Central memory CD4-positive, alpha-beta T cell (primary cell): ENCODE measurements around the gene MGRN1.

ENCODE experiments used
- DNase-seq: peaks from one replicate; pipeline ENCODE4 v3.0.0; 2022

The MGRN1 gene

DNA sequence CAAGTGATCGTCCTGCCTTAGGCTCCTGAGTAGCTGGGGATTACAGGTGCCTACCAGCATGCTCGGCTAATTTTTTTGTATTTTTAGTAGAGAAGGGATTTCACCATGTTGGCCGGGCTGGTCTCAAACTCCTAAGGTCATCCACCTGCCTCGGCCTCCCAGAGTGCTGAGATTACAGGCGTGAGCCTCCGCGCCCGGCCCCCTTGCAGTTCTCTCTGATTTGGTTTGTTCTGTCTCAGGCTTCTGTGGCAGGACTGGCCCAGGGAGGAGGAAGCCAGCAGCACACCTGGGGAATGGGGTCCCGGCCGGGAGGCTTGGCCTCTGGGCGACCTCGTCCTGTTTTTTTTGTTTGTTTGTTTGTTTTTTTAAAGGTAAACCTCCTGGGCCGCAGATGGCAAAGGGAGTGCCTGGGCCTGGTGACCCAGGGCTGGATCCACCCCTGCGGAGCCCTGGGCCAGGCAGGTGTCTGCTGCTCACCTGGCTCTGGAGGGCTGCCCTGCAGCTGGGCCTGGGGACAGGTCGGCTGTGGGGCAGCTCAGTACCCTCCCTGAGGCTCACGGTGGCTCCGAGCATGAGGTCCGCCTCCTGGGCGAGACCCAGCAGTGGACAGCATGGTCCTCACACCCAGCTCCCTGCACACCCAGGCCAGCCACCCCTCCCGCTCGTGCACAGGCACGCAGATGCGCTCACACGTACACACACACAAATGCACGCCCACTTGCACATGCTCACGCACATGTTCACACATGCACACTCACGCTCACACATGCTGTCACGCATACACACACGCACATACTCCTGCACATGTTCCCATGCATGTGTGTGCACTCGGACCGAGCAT is 65.5 kb downstream of the MGRN1 start:
- no peak for DNase-seq

GRCh38 chr16:4690946-4691665 is 66.5 kb downstream of the MGRN1 start:
- no peak for DNase-seq

GRCh38 chr16:4691666-4692412 is 67.2 kb downstream of the MGRN1 start:
- DNase-seq, result no peak

DNA sequence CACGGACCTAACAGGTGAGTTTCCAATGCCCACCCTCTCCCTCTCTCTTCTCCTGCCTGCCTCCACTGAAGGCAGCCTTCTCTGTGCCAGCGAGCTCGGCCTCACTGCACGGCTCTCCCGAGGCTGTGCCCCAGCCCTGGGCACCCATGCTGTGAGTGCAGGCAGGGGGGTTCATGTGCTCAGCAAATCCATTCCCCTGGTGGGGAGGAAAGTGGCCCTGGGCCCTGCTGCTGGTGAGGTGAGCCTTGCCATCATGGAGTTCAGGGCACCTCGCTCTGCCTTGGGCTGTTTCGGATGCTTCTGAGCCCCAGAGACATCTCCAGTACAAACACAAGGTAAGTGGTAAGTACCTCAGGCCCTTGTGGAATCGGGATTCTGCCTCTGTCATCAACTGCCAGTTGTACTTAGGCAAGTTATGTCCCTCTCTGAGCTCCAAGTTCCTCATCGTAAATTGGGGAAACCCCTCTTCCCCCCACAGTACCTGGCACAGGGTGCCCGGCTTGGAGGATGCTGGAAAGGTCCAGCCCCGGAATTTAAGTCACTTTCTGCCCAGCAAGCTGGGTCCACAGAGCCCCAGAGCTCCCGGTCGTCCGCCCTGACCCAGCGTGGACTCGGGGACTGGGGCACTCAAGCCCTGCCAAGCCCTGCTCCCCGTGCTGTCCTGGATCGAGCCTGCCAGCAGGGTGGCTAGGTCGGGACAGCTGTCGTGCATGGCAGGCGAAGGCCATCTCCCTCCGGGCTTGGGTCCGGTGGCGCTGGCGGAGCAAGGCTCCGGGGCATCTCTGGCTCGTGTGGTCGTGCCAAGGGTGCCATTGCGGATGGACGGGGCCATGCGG is 68.1 kb downstream of the MGRN1 start:
- no peak for DNase-seq

- DNase-seq, result peak; percentile 98
Measured at GRCh38 chr16:4693296-4693955, 68.8 kb downstream of the MGRN1 start, which contains the start of gene NUDT16L1. Gene NUDT16L1 (plus strand): TSS chr16:4693562. CDS start chr16:4693727, 165 bp downstream.

DNA sequence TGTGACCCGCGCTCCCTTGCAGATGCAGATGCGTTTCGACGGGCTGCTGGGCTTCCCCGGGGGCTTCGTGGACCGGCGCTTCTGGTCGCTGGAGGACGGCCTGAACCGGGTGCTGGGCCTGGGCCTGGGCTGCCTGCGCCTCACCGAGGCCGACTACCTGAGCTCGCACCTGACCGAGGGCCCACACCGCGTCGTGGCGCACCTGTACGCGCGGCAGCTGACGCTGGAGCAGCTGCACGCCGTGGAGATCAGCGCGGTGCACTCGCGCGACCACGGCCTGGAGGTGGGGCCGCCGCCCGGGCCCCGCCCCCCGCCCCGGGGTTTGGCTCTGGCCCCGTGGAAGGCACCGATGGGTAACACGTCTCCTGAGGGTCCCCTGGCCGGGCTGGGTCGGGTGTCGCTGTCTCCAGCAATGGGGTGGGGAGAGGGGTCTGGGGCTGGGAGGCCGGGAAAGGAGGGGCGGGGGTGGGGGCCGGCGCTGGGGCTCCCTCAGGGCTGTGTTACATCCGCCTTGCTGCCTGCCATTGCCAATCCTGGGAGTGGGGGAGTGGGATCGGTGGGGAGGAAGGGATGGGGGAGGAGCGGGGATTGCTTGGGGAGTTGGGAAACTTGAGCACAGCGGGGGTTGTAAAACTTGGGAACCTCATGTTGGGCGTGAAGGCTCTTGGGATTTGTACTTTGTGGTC is 69.5 kb downstream of the MGRN1 start:
- peak; percentile 50 for DNase-seq

DNA sequence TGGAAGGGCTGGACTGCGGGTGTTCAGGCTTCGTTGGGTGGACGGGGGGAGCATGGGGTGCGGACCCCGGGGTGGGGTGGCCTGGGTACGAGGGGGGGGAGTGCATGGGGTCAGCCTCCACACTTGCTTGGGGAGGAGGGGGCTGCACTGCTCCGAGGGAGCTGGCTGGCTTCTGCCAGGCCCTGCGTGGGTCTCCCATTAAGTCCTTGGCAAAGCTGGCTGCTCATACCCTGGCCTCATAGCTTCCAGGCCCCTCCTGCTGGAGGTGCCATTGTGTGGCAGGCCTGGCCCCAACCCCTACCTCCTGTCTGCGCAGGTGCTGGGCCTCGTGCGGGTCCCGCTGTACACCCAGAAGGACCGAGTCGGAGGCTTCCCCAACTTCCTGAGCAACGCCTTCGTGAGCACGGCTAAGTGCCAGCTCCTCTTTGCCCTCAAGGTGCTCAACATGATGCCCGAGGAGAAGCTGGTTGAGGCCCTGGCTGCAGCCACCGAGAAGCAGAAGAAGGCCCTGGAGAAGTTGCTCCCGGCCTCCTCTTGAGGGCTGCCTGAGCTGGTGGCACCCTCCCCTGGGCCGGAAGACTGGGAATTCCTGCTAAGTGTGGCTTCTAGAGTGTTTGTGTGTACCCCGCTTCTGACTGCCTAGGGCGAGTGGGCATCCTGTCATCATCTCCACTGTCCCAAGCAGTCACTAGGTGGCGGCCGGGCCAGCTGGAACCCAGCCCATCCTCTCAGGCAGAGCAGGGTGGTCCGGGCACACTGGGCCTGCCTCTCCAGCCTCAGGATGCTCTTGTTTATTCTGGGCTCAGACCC is 70.2 kb downstream of the MGRN1 start:
- no peak for DNase-seq

DNA sequence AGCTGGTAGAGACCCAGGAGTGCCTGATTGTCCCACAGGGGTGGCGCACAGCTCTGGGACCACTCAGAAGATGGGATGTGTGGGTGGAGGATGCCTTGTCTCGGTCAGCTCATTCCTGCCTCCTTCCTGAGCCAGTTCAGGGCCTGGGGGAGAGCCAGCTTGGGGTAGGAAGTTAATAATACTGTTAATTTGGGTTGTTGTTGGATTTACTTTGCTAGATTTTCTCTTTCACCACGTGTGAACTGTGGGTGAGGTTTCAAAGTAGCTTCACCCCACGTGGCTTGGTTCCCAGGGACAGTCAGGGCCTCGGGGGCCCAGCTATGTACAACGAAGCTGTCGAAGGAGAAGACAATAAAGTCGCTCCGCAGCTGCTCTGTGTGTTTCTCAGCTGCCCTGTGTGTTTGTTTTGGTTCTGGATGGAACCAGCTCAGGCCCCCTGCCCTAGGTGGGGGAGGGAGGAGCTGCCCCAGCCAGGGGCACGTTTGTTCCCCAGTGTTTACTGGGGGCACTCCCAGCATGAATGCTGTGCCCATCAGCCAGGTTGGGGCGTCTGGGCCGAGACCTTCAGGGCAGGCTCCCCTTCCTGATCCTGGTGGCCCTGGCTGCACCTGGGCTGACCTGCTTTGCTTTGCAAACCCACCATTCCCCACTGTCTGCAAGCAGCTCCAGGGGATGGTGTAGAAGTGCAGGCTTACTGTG is 71.0 kb downstream of the MGRN1 start:
- DNase-seq, result no peak

DNA sequence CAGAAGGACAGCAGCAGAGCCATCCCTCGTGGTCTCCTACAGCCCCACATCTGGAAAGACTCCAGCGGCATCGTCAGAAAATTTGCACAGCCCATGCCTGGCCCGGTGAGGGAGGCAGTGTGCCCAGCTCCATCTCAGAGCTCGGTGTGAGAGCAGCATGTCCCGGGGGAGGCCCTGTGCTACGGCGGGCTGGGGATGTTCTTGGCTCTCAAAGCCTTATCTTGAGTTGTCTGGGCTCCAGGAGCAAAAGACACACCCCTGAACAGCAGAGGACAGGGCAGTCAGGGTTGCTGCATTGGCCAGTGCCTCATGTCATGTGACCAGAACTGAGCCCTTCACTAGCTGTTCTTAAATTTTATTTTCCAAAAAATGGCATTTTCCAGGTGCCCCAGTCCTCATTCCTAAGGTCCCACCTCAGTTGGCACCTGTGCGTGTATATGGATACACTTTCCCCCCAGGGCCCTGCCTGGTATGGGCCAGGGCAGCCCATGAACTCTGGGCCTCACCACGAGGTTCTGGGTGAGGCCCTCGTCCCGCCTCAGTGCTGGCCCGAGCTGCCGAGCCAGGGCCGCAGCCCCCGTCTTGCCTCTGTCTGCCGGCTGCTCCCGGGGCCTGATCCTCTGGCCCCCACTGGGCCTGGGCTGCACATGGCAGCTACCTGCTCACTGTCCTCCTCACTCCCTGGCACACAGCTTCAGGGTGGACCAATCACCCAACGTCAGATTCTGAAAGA is 71.7 kb downstream of the MGRN1 start:
- DNase-seq, result no peak

DNA sequence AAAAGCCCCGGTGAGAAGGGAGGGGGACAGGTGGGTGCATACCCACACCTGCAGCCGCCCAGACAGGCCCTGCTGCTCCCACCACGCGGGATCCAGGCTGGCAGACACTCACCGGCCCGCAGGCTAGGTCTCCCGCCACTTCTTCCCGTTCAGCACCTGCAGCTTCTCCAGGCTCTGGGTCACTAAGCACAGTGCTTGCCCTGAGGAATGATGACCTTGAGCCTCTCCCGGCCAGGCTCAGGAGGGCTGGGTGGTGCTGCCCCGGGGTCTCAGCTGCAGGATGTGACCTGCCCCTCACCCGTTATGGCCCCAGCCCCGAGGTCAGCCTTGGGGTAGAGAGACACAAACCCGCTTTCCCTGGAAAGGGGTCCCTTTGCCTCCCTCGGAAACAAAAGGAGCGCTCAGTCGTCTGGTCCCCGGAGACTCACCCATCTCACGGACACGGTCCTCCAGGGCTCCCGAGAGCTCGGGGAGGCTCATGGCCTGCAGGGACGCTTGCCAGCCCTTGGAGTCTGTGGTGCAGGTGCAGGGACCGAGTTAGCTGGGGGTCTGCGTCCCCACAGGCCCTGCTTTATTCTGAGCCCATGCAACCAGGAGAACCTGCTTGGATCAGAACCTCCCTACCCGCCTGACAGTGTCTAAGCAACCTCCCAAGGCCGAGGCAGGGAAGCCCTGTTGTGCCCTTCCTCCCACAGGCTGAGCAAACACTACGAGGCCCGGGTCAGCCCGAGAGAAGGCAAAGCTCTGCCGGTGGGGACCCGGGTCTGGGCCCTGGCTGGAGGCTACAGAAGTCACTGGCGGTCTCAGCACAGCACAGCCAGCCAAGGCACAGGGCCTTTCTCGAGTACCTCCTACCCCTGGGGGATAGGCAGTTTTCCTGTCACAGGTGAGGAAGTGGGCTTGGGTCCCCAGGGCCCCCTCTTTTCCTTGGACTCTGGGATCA is 72.5 kb downstream of the MGRN1 start:
- no peak for DNase-seq

DNA sequence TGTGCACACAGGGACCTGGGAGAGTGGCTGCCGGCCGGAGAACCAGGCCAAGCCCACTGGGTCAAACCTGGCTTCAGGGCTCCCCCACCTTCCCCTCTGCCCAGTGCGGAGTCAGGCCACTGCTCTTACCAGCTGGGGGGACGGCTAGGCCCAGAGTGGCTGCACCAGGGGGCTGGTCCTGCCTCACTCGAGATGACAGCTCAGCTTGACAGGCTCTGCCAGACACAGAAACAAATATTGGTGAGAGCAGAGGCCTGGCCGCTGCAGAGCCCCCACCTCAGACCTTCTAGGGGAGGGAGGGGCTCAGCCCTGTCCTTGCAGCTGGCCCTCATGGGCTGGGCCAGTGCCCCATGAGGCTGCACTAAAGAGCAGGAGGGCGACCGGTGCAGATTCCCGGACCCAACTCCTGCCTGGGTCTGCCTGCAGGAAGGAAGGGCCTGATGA is 73.2 kb downstream of the MGRN1 start:
- no peak for DNase-seq

- DNase-seq, result no peak
Measured at GRCh38 chr16:4698321-4699045, 73.9 kb downstream of the MGRN1 start.

GRCh38 chr16:4699046-4699556 is 74.5 kb downstream of the MGRN1 start:
- DNase-seq, result no peak

- peak; percentile 30 for DNase-seq
Measured at GRCh38 chr16:4700380-4700996, 75.9 kb downstream of the MGRN1 start.

- DNase-seq, result no peak
Measured at GRCh38 chr16:4700997-4701743, 76.5 kb downstream of the MGRN1 start.
